Colonic mucosa (tissue), 4 donors: ENCODE results near the gene HAO2. TPM values are rescaled to one million over a fixed set of nuclear protein-coding genes. Genes with fewer than 3 reads are reported as not detected.

ENCODE experiments used
- DNase-seq: peaks from one replicate; pipeline ENCODE4 v3.0.0-alpha.2; 2020
- H3K27ac ChIP-seq: fragments of 200-600 bp; one replicate; pipeline ENCODE4 v1.8.0; 2021
- H3K27me3 ChIP-seq: fragments of 200-600 bp; one replicate; pipeline ENCODE4 v1.8.0; 2021
- H3K36me3 ChIP-seq: fragments of 200-600 bp; one replicate; pipeline ENCODE4 v1.8.0; 2021
- H3K4me1 ChIP-seq: fragments of 200-600 bp; one replicate; pipeline ENCODE4 v1.8.0; 2021; ENCODE audit warnings: mild to moderate bottlenecking
- H3K4me3 ChIP-seq: fragments of 200-600 bp; one replicate; pipeline ENCODE4 v1.8.0; 2021
- H3K9ac ChIP-seq, 2 donors: one replicate each; pipeline ENCODE4 v1.7.0; 2013; ENCODE audit warnings: control low read depth in 2 of 2, low read depth in 2 of 2, low read length in 2 of 2
- H3K9me3 ChIP-seq: fragments of 200-600 bp; one replicate; pipeline ENCODE4 v1.8.0; 2021
- CTCF ChIP-seq: fragments of 200-600 bp; IDR thresholded peaks from one replicate; pipeline ENCODE4 v1.8.0; 2022; ENCODE audit warnings: antibody characterized with exemption, mild to moderate bottlenecking
- intact Hi-C: fragments of 100-400 bp; cut with DNase I; formaldehyde crosslinking; loops from one replicate; pipeline ENCODE4 v1.14.1; 2022
- total RNA-seq, 2 donors: library from RNA; stranded (reverse); fragmentation: NEBNext Ultra II Directional in 1 of 2; extraction: Animal tissue kit (Norgen Biotek cat#: 25700) in 1 of 2; gene quantifications; one replicate each; pipeline ENCODE4 v1.2.1, GENCODE V29; 2021
- donor health status: healthy.
- donor health status: DM: no; HTN: no; CAD: no.
- donor health status: DM: no; HTN: no; CAD: no.

The HAO2 gene
- total RNA-seq, 2 donors from 2014 or later = not detected

GRCh38 chr1:119380983-119381662, 12.5 kb downstream of the HAO2 start:
- no peak overlapping the region for H3K27ac ChIP-seq
- intact Hi-C loops = no loop called here
- no peaks in the 10 kb centered on the region for H3K27me3 ChIP-seq
- H3K36me3 ChIP-seq = no peaks in the 10 kb centered on the region
- no peak overlapping the region for H3K4me3 ChIP-seq
- H3K9ac ChIP-seq = no peak overlapping the region
- TF ChIP-seq CTCF = no peak
- H3K4me1 ChIP-seq = no peaks in the 10 kb centered on the region
- no peaks in the 10 kb centered on the region for H3K9me3 ChIP-seq
- no peak for DNase-seq

- DNase-seq = no peak
These were observed 16.0 kb downstream of the HAO2 start for GRCh38 chr1:119384591-119384990.

GRCh38 chr1:119385650-119386049, 17.1 kb downstream of the HAO2 start:
- Histone ChIP-seq H3K27ac (no peak overlapping the region), H3K4me3 (no peak overlapping the region), H3K4me1 (no peaks in the 10 kb centered on the region), H3K9me3 (no peaks in the 10 kb centered on the region), H3K36me3 (no peaks in the 10 kb centered on the region), H3K27me3 (no peaks in the 10 kb centered on the region), H3K9ac (no peak overlapping the region)
- intact Hi-C loops = no loop called here
- TF ChIP-seq CTCF = no peak
- no peak for DNase-seq

More at GRCh38 chr1:119384591-119384990, 16.0 kb downstream of the HAO2 start:
- H3K27me3 ChIP-seq = no peaks in the 10 kb centered on the region
- intact Hi-C loops = no loop called here
- no peaks in the 10 kb centered on the region for H3K36me3 ChIP-seq
- H3K4me3 ChIP-seq = no peak overlapping the region
- H3K9ac ChIP-seq = no peak overlapping the region
- no peaks in the 10 kb centered on the region for H3K9me3 ChIP-seq
- no peak overlapping the region for H3K27ac ChIP-seq
- no peak for TF ChIP-seq CTCF
- H3K4me1 ChIP-seq = no peaks in the 10 kb centered on the region

- TF ChIP-seq CTCF = no peak
- Histone ChIP-seq H3K9ac (no peak overlapping the region), H3K4me1 (no peaks in the 10 kb centered on the region), H3K9me3 (no peaks in the 10 kb centered on the region), H3K27me3 (no peaks in the 10 kb centered on the region), H3K4me3 (no peak overlapping the region), H3K36me3 (no peaks in the 10 kb centered on the region), H3K27ac (no peak overlapping the region)
- intact Hi-C loops = no loop called here
- DNase-seq = no peak
These were observed 19.3 kb downstream of the HAO2 start for GRCh38 chr1:119387858-119388257.

- no peaks in the 10 kb centered on the region for H3K4me1 ChIP-seq
- H3K27me3 ChIP-seq = no peaks in the 10 kb centered on the region
- no peak for TF ChIP-seq CTCF
- no peak for DNase-seq
- no peaks in the 10 kb centered on the region for H3K36me3 ChIP-seq
- no peak overlapping the region for H3K9ac ChIP-seq
- no peaks in the 10 kb centered on the region for H3K9me3 ChIP-seq
- H3K27ac ChIP-seq = no peak overlapping the region
- no peak overlapping the region for H3K4me3 ChIP-seq
- intact Hi-C loops = no loop called here
These were observed 19.9 kb downstream of the HAO2 start for GRCh38 chr1:119388450-119388849.
